GM18505 (cell line): ENCODE measurements around the gene FHIP1B.
"Not testable (repeated sequence)": the region's sequence is repeated elsewhere in the genome, so short reads cannot be mapped to it uniquely, and the experiment has no call there.

ENCODE experiments used
- ATAC-seq: cut with Tn5 transposase; IDR thresholded peaks from one replicate; pipeline ENCODE4 v1.9.1; 2021; ENCODE audit not compliant: unreplicated experiment
- POLR2A ChIP-seq: IDR thresholded peaks from 4 replicates; pipeline ENCODE4 v1.6.1; 2011; ENCODE audit warnings: borderline replicate concordance; ENCODE audit not compliant: insufficient read depth, insufficient read length; ENCODE audit errors: extremely low read depth

Gene FHIP1B

DNA sequence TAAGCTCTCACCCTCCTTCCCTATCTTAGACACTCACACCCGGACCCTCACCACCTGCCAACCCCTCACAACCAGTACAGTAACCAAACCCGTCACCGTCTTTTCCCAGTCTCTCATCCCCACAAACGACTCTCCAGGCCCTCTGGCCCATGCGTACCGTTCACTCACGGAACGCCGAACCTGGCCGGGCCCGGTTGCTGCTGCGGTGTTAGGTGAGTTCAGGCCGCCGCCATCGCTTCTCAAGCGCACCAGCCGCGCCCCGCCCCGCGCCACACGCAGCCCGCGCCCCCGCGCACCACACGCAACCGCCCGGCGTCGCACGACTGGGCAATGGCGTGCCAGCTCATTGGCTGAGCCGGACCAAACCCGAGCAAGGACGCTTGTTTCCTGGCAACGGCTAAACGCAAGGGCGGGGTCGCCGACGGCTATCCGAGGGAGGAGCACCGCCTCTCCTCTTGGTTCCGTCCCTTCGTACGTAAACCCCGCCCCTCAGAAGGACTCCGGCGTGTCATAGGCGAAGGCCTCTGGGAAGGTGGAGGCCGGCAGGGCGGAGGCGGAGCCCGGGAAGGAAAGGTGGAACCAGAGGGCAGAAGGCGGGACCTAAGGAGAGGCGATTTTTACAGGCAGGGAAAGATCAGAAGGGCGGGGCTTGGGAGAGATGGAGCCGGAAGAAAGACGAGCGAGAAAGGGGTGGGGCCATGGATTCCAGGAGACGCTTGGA, at the start of gene FHIP1B:
Gene FHIP1B, minus strand, starts transcription at position 250 of the 721 bp plus-strand sequence. CDS start 10,120 bp downstream, outside the sequence.
- peak; percentile 73 for TF ChIP-seq POLR2A
- peak; percentile 94 for ATAC-seq

- no peak for TF ChIP-seq POLR2A
- no peak for ATAC-seq
Measured at GRCh38 chr11:6283453-6284023, 49.1 kb upstream of the FHIP1B start.

- ATAC-seq: not testable (repeated sequence)
Measured at GRCh38 chr11:6280809-6281208, 46.4 kb upstream of the FHIP1B start.

DNA sequence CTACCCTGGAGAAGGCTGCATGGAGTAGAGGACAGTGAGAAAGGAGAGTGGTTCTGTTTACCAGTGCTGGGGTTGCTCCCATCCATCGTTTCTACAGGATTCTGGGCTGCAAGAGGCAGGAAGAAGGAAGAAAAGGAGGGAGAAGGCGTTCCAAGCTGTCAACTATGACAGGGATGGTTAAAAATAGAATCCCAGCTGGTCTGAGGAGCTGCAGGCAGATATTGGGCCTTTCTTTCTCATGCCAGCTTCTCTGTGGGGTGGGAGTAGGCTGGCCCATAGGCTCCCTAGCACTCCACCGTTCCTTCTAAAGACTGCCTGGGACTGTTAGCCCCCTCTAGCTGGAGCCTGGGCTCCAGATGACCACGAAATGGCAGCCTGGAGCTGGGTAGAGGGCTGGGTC, 38.8 kb upstream of the FHIP1B start:
- ATAC-seq: no peak

GRCh38 chr11:6271598-6271997, 37.2 kb upstream of the FHIP1B start:
- no peak for ATAC-seq
- TF ChIP-seq POLR2A: no peak

More for the DNA sequence above, 38.8 kb upstream of the FHIP1B start:
- no peak for TF ChIP-seq POLR2A

DNA sequence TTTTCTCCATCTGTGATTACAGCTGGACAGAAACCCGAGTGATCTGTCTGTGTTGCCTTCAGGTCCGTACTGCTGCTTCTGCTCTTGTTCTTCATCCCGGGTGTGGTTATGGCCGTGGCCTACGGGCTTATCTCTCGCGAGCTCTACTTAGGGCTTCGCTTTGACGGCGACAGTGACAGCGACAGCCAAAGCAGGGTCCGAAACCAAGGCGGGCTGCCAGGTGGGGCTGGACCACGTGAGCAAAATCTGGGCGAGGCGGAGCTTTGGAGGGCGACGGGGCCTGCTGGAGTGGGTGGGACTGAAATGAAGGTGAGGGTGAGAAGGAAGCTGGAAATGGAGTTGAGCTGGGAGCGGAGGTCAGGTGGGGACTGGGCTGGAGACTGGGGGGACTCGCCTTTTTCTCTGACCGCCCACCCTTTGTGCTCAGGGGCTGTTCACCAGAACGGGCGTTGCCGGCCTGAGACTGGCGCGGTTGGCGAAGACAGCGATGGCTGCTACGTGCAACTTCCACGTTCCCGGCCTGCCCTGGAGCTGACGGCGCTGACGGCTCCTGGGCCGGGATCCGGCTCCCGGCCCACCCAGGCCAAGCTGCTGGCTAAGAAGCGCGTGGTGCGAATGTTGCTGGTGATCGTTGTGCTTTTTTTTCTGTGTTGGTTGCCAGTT, 36.3 kb upstream of the FHIP1B start:
- no peak for TF ChIP-seq POLR2A
- ATAC-seq: no peak

DNA sequence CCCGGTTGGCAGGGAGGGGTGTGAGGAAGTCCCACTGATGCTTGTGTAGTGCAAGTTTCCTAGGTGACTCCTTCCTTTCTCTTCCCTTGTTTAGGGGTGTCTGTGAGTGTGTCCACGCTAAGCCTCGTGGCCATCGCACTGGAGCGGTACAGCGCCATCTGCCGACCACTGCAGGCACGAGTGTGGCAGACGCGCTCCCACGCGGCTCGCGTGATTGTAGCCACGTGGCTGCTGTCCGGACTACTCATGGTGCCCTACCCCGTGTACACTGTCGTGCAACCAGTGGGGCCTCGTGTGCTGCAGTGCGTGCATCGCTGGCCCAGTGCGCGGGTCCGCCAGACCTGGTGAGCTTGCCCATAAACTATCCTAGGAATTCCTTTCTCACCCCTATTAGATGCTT, 35.6 kb upstream of the FHIP1B start:
- ATAC-seq: no peak
- no peak for TF ChIP-seq POLR2A

GRCh38 chr11:6268820-6269219, 34.4 kb upstream of the FHIP1B start:
- ATAC-seq: no peak
- no peak for TF ChIP-seq POLR2A

DNA sequence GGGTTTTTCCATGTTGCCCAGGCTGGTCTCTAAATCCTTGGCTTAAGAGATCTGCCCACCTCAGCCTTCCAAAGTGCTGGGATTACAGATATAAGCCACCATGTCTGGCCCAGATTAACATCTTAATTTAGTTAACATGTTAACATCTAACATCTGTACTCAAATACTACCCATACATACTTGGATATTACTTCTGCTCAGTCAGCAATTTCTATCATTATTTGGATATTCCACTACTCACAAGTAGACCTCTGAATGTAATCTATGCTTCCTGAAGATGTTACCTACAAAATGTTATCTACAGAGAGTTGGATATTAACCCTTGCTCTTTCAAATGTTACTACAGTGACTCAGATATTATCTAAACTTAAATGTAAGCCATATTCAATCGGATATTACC, 29.2 kb upstream of the FHIP1B start:
- no peak for ATAC-seq
- TF ChIP-seq POLR2A: no peak

DNA sequence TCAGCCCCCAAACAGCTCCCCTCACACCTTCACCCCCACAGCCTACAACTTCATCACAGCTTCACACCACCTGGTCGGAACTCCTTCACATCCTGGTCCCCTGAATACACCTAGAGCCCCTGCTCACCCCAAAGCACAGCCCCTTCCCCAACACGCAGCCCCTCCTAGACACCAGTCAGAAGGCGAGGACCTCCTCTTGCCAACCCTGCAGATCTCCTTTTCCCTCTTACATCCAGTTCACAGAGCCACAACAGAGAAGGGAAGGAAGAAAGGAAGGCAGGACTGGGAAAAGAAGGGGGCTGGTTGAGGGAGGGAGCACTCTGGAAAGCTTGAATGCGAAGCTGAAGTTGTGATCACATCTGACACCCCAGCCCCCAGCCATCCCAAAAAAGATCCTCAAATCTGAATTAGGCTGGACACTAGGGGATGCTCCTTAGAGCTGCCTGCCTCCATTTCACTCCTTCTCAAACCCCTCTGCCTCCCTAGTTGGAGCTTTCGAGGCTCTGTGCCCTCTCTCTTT, 25.8 kb upstream of the FHIP1B start:
- no peak for TF ChIP-seq POLR2A
- ATAC-seq: no peak

GRCh38 chr11:6258571-6259081, 24.2 kb upstream of the FHIP1B start:
- no peak for TF ChIP-seq POLR2A
- ATAC-seq: no peak

- no peak for ATAC-seq
- no peak for TF ChIP-seq POLR2A
Measured at GRCh38 chr11:6258141-6258540, 23.7 kb upstream of the FHIP1B start.

GRCh38 chr11:6253197-6253596, 18.8 kb upstream of the FHIP1B start:
- peak; percentile 71 for ATAC-seq
- no peak for TF ChIP-seq POLR2A
